Effector memory CD8-positive, alpha-beta T cell (primary cell): Measurements from ENCODE around the gene INSR.
"Not testable (repeated sequence)": the region's sequence is repeated elsewhere in the genome, so short reads cannot be mapped to it uniquely, and the experiment has no call there.

Source experiments
- ATAC-seq: fragments of 150-1000 bp; cut with Tn5 transposase; replicated peaks from 2 replicates; pipeline ENCODE4 v1.10.0; 2021; ENCODE audit warnings: mild to moderate bottlenecking, moderate library complexity
- DNase-seq, 3 experiments: peaks; one replicate each; pipeline ENCODE4 v3.0.0; 2021
- H3K27ac Mint-ChIP-seq, 2 donors: one replicate each; pipeline ENCODE4 v1.8.0; 2022; ENCODE audit warnings: mild to moderate bottlenecking in 2 of 2, mixed read lengths in 2 of 2, moderate library complexity in 2 of 2
- H3K27me3 Mint-ChIP-seq, 2 donors: one replicate each; pipeline ENCODE4 v1.8.0; 2022; ENCODE audit warnings: mixed read lengths in 2 of 2
- H3K36me3 Mint-ChIP-seq: one replicate; pipeline ENCODE4 v1.8.0; 2022; ENCODE audit warnings: mild to moderate bottlenecking, moderate library complexity, mixed read lengths; ENCODE audit not compliant: insufficient read depth
- H3K4me1 Mint-ChIP-seq, 2 donors: one replicate each; pipeline ENCODE4 v1.8.0; 2022; ENCODE audit warnings: low read depth in 2 of 2, mixed read lengths in 2 of 2
- H3K4me3 Mint-ChIP-seq, 2 donors: one replicate each; pipeline ENCODE4 v1.8.0; 2022; ENCODE audit warnings: mild to moderate bottlenecking in 2 of 2, mixed read lengths in 2 of 2, moderate library complexity in 2 of 2
- H3K9me3 Mint-ChIP-seq, 2 donors: one replicate each; pipeline ENCODE4 v1.8.0; 2022; ENCODE audit warnings: mixed read lengths in 2 of 2

Gene INSR

GRCh38 chr19:7074705-7075282 is 219.4 kb downstream of the INSR start:
- H3K36me3 Mint-ChIP-seq = peaks cover 96% of the 10 kb centered on the region

GRCh38 chr19:7072541-7072940 is 221.7 kb downstream of the INSR start:
- peak overlapping the region in 1 of 2 donors; percentile 3 for H3K4me3 Mint-ChIP-seq
- no peak overlapping the region for H3K27ac Mint-ChIP-seq
- no peaks in the 10 kb centered on the region for H3K27me3 Mint-ChIP-seq
- peaks cover 0 to 2% of the 10 kb centered on the region in 2 donors for H3K9me3 Mint-ChIP-seq
- ATAC-seq = no peak
- DNase-seq = no peak
- peaks cover 11 to 17% of the 10 kb centered on the region in 2 donors for H3K4me1 Mint-ChIP-seq
- peaks cover 83% of the 10 kb centered on the region for H3K36me3 Mint-ChIP-seq

More at GRCh38 chr19:7074705-7075282, 219.4 kb downstream of the INSR start:
- peaks cover 6 to 14% of the 10 kb centered on the region in 2 donors for H3K9me3 Mint-ChIP-seq
- H3K27ac Mint-ChIP-seq = no peak overlapping the region
- no peak for DNase-seq
- no peak for ATAC-seq
- no peak overlapping the region for H3K4me3 Mint-ChIP-seq
- peaks cover 5 to 7% of the 10 kb centered on the region in 2 donors for H3K4me1 Mint-ChIP-seq
- H3K27me3 Mint-ChIP-seq = no peaks in the 10 kb centered on the region

GRCh38 chr19:7069904-7070226 is 224.3 kb downstream of the INSR start:
- Mint-ChIP-seq H3K9me3 (no peaks in the 10 kb centered on the region), H3K27me3 (no peaks in the 10 kb centered on the region), H3K27ac (peak overlapping the region; percentile 96 to 97), H3K4me1 (peaks cover 11 to 17% of the 10 kb centered on the region in 2 donors), H3K36me3 (peaks cover 56% of the 10 kb centered on the region), H3K4me3 (peak overlapping the region; percentile 97 to 98)
- ATAC-seq (peak; percentile 19), DNase-seq (peak in 1 of 3 experiments; percentile 13)

DNA sequence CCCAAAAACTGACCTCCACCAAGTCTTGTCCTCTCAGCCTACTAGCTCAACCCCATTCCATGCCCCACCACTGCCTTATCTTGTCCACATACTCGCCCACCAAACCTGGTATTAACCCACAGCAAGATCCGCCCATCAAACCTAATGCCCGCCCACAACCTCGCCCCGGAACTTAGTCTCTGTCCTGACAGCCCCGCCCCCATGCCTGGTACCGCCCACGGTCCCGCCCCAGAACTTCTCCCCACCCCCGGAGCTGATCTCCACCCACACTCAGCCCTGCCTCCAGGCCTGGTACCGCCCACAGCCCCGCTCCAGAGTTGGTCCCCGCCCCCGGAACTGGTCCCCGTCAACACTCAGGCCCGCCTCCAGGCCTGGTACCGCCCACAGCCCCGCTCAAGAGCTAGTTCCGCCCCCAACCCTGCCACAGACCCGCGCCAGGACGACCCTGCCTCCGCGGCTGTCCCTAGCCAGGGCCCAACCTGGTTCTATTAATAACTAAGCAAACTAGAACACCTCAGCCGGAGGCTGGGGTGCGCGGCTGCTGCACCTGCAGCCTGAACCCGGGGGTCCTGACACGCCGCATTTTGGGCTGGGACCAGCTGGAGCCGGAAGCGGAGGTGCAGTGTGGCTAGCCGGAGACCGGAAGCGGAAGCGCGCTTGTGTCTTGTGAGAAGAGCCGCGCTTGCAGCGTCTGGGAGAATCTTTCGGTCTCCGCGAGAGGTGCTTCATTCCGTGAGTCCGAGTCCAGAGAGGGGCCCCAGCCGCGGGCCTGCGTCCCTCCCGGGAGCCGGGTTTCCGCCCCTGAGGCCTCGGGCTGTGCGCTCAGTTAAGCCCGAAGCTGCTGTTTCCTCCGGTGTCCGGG is 224.9 kb downstream of the INSR start, which contains the start of gene ZNF557:
TSS of gene ZNF557 (plus strand) at position 662 of the 862 bp plus-strand sequence. CDS start 5,372 bp downstream, outside the sequence.
- peak within 1 kb of the TSS; percentile 97 to 98 for H3K4me3 Mint-ChIP-seq
- no peaks in the 10 kb centered on the region for H3K9me3 Mint-ChIP-seq
- H3K27ac Mint-ChIP-seq = peak within 1 kb of the TSS; percentile 96 to 97
- peaks cover 9 to 13% of the 10 kb centered on the region in 2 donors for H3K4me1 Mint-ChIP-seq
- DNase-seq (peak; percentile 99 to 100 (median 99)), ATAC-seq (peak; percentile 94)
- peaks cover 53% of the 10 kb centered on the region for H3K36me3 Mint-ChIP-seq
- H3K27me3 Mint-ChIP-seq = no peaks in the 10 kb centered on the region

DNA sequence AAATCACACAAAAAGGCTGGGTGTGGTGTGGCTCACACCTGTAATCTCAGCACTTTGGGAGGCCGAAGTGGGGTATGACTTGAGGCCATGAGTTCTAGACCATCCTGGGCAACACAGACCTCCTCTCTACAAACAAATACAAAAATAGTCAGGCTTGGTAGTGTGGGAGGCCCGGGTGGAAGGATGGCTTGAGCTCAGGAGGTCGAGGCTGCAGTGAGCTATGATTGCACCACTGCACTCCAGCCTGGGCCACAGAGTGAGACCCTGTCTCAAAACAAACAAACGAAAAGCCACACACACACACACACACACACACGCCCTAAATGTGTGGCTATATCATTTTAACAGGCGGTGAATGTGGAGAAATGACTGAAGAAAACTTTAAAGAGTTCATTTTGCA is 225.6 kb downstream of the INSR start:
- peaks cover 9 to 13% of the 10 kb centered on the region in 2 donors for H3K4me1 Mint-ChIP-seq
- no peaks in the 10 kb centered on the region for H3K27me3 Mint-ChIP-seq
- peak overlapping the region; percentile 97 to 98 for H3K4me3 Mint-ChIP-seq
- peaks cover 46% of the 10 kb centered on the region for H3K36me3 Mint-ChIP-seq
- H3K9me3 Mint-ChIP-seq = no peaks in the 10 kb centered on the region
- DNase-seq (no peak), ATAC-seq (no peak)
- H3K27ac Mint-ChIP-seq = peak overlapping the region; percentile 96 to 97

- H3K27ac Mint-ChIP-seq = no peak overlapping the region
- H3K4me3 Mint-ChIP-seq = no peak overlapping the region
- H3K9me3 Mint-ChIP-seq = no peaks in the 10 kb centered on the region
- DNase-seq = no peak
- H3K4me1 Mint-ChIP-seq = peaks cover 9 to 12% of the 10 kb centered on the region in 2 donors
- no peak for ATAC-seq
- H3K36me3 Mint-ChIP-seq = peaks cover 37% of the 10 kb centered on the region
- H3K27me3 Mint-ChIP-seq = no peaks in the 10 kb centered on the region
Measured at GRCh38 chr19:7067716-7068115, 226.5 kb downstream of the INSR start.

- not testable (repeated sequence) for H3K27me3 Mint-ChIP-seq, DNase-seq, H3K4me3 Mint-ChIP-seq, ATAC-seq, H3K9me3 Mint-ChIP-seq, H3K4me1 Mint-ChIP-seq, H3K27ac Mint-ChIP-seq
- H3K36me3 Mint-ChIP-seq = peaks cover 31% of the 10 kb centered on the region
Measured at GRCh38 chr19:7067122-7067521, 227.1 kb downstream of the INSR start.

DNA sequence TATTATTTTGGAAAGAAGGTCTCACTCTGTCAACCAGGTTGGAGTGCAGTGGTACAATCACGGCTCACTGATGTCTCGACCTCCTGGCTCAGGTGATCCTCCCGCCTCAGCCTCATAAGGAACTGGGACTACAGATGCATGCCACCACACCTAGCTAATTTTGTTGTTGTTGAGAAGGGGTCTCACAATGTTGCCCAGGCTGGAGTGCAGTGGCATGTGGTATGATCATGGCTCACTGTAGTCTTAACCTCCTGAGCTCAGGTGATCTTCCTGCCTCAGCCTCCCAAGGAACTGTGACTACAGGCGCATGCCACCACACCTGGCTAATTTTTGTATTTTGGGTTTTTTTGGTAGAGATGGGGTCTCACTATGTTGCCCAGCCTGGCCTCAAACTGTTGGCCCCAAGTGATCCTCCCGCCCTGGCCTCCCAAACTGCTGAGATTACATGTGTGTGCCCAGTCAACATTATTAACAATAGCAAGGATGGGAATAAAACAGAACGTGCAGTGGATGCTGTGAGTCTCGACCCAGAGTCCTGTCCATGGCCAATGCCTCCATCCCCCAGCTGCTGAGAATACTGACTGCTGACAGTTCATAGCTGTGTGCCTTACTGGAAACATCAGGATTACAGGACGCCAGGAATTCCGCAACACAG is 230.3 kb downstream of the INSR start:
- peaks cover 2 to 3% of the 10 kb centered on the region in 2 donors for H3K4me1 Mint-ChIP-seq
- H3K27ac Mint-ChIP-seq = peak overlapping the region in 1 of 2 donors; percentile 65
- peaks cover under 1% of the 10 kb centered on the region for H3K36me3 Mint-ChIP-seq
- peak; percentile 12 for ATAC-seq
- no peaks in the 10 kb centered on the region for H3K27me3 Mint-ChIP-seq
- no peak for DNase-seq
- no peak overlapping the region for H3K4me3 Mint-ChIP-seq
- H3K9me3 Mint-ChIP-seq = no peaks in the 10 kb centered on the region

- Mint-ChIP-seq H3K27ac (no peak overlapping the region), H3K4me1 (no peaks in the 10 kb centered on the region), H3K4me3 (no peak overlapping the region), H3K36me3 (no peaks in the 10 kb centered on the region), H3K27me3 (no peaks in the 10 kb centered on the region), H3K9me3 (no peaks in the 10 kb centered on the region)
- DNase-seq = no peak
- no peak for ATAC-seq
Measured at GRCh38 chr19:7063339-7063738, 230.9 kb downstream of the INSR start.
